ENCODE measurements around the gene GJD3. TPM values are rescaled to one million over a fixed set of nuclear protein-coding genes. Genes with fewer than 3 reads are reported as not detected.

The GJD3 gene
- total and polyA plus RNA-seq, 12 donors = 0.44 to 8.7 (median 1.9) TPM; not detected in 3

GRCh38 chr17:40347319-40348135 is 17.0 kb downstream of the GJD3 start:
- Histone ChIP-seq H3K9me3 (replicated peaks in 1 of 3) (no peaks in the 10 kb centered on the region), H3K4me1 (replicated peaks in 1 of 2) (peaks cover 57 to 74% of the 10 kb centered on the region in 2 donors), H3K4me3 (peak overlapping the region in 1 of 4 donors; percentile 12), H3K27ac (peak overlapping the region in 3 of 5 donors; percentile 29 to 100 (median 90)), H3K36me3 (replicated peaks in 1 of 2) (peaks cover 0 to 19% of the 10 kb centered on the region in 2 donors), H3K27me3 (no peaks in the 10 kb centered on the region)
- TF ChIP-seq POLR2A (IDR thresholded peaks at IDR 0.05) = no peak
- TF ChIP-seq, protein P1, sequence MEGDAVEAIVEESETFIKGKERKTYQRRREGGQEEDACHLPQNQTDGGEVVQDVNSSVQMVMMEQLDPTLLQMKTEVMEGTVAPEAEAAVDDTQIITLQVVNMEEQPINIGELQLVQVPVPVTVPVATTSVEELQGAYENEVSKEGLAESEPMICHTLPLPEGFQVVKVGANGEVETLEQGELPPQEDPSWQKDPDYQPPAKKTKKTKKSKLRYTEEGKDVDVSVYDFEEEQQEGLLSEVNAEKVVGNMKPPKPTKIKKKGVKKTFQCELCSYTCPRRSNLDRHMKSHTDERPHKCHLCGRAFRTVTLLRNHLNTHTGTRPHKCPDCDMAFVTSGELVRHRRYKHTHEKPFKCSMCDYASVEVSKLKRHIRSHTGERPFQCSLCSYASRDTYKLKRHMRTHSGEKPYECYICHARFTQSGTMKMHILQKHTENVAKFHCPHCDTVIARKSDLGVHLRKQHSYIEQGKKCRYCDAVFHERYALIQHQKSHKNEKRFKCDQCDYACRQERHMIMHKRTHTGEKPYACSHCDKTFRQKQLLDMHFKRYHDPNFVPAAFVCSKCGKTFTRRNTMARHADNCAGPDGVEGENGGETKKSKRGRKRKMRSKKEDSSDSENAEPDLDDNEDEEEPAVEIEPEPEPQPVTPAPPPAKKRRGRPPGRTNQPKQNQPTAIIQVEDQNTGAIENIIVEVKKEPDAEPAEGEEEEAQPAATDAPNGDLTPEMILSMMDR (IDR thresholded peaks at IDR 0.05) = no peak
- intact Hi-C loops (cut with DNase I) = no loop called here
- peak in 3 of 7 donors; percentile 48 to 66 (median 52) for DNase-seq
- WGBS, 4 donors = 47 to 63% (median 52%) methylated on average over 8 to 9 of the region's 9 CpGs

- Histone ChIP-seq H3K9me3 (replicated peaks in 1 of 3) (no peaks in the 10 kb centered on the region), H3K27ac (peak overlapping the region in 4 of 5 donors; percentile 66 to 100 (median 90)), H3K36me3 (replicated peaks in 1 of 2) (peaks cover 0 to 11% of the 10 kb centered on the region in 2 donors), H3K4me3 (no peak overlapping the region), H3K27me3 (no peaks in the 10 kb centered on the region), H3K4me1 (replicated peaks in 1 of 2) (peaks cover 50 to 67% of the 10 kb centered on the region in 2 donors)
- peak in 2 of 7 donors; percentile 25 to 37 for DNase-seq
- WGBS, 4 donors = 25 to 41% methylated on average over 1 of the region's 1 CpG; no CpG with 5 or more reads in 2 of the 4 donors
- intact Hi-C loops (cut with DNase I) = no loop called here
- TF ChIP-seq POLR2A (IDR thresholded peaks at IDR 0.05) = no peak
- TF ChIP-seq, protein P1 (IDR thresholded peaks at IDR 0.05) = no peak
These were observed 17.8 kb downstream of the GJD3 start for GRCh38 chr17:40346765-40347158.

- WGBS, 4 donors = 50 to 59% (median 54%) methylated on average over 11 of the region's 11 CpGs
- DNase-seq = no peak
- intact Hi-C loops (cut with DNase I) = no loop called here
These were observed 18.4 kb downstream of the GJD3 start for GRCh38 chr17:40345994-40346764.

More at GRCh38 chr17:40345994-40346764, 18.4 kb downstream of the GJD3 start:
- Histone ChIP-seq H3K36me3 (replicated peaks in 1 of 2) (peaks cover 0 to 9% of the 10 kb centered on the region in 2 donors), H3K4me3 (peak overlapping the region in 2 of 4 donors; percentile 45 to 93), H3K27ac (peak overlapping the region in 4 of 5 donors; percentile 66 to 100 (median 90)), H3K27me3 (no peaks in the 10 kb centered on the region), H3K9me3 (replicated peaks in 1 of 3) (no peaks in the 10 kb centered on the region), H3K4me1 (replicated peaks in 1 of 2) (peaks cover 50 to 65% of the 10 kb centered on the region in 2 donors)
- TF ChIP-seq, protein P1 (IDR thresholded peaks at IDR 0.05) = no peak
- TF ChIP-seq POLR2A (IDR thresholded peaks at IDR 0.05) = no peak
